Hematopoietic multipotent progenitor cell treated with erythropoietin and hydrocortisone succinate and interleukin-3 and kit ligand, for 6 days (in vitro differentiated cells): ENCODE measurements around the gene MEIS2.

Experiments used
- DNase-seq: peaks from one replicate; pipeline ENCODE4 v3.0.0-alpha.2; 2015

MEIS2 gene

GRCh38 chr15:36856339-36856973 is 243.9 kb downstream of the MEIS2 start:
- DNase-seq = no peak

GRCh38 chr15:36850864-36851263 is 249.5 kb downstream of the MEIS2 start:
- DNase-seq = no peak

GRCh38 chr15:36845270-36845669 is 255.1 kb downstream of the MEIS2 start:
- DNase-seq = no peak

GRCh38 chr15:36844534-36844998 is 255.8 kb downstream of the MEIS2 start:
- no peak for DNase-seq

- DNase-seq = no peak
Measured at GRCh38 chr15:36843822-36844221, 256.5 kb downstream of the MEIS2 start.

- no peak for DNase-seq
Measured at GRCh38 chr15:36841193-36841592, 259.2 kb downstream of the MEIS2 start.
